Peyer's patch (tissue), 4 donors: Measurements from ENCODE around the gene ARCN1. TPM values are rescaled to one million over a fixed set of nuclear protein-coding genes. Genes with fewer than 3 reads are reported as not detected.

Source experiments
- DNase-seq, 3 donors: peaks; one replicate each; pipeline ENCODE4 v3.0.0-alpha.2; 2017 to 2019
- H3K27ac ChIP-seq, 4 donors: fragments of 200-600 bp; sonication (generic); one replicate each; pipeline ENCODE4 v1.5.1; 2016 to 2019
- H3K27me3 ChIP-seq, 2 donors: fragments of 200-600 bp; sonication (generic); one replicate each; pipeline ENCODE4 v1.5.1; 2019
- H3K36me3 ChIP-seq, 3 donors: fragments of 200-600 bp; sonication (generic); one replicate each; pipeline ENCODE4 v1.5.1; 2016 to 2019
- H3K4me1 ChIP-seq, 4 donors: fragments of 200-600 bp; sonication (generic); one replicate each; pipeline ENCODE4 v1.5.1; 2016 to 2019
- H3K4me3 ChIP-seq, 4 donors: fragments of 200-600 bp; sonication (generic); 1 replicate in 3 of 4; 2 replicates in 1 of 4; pipeline ENCODE4 v1.5.1; 2016 to 2019; ENCODE audit warnings: mild to moderate bottlenecking in 1 of 4
- H3K9me3 ChIP-seq, 4 donors: fragments of 200-600 bp; sonication (generic); one replicate each; pipeline ENCODE4 v1.5.1; 2016 to 2019; ENCODE audit warnings: mild to moderate bottlenecking in 1 of 4
- CTCF ChIP-seq, 6 experiments: fragments of 450-650 bp in 4 of 6; fragments of 200-600 bp in 2 of 6; sonication (generic) in 1 of 6; IDR thresholded peaks; one replicate each; pipeline ENCODE4 v1.5.1; 2017 to 2019; ENCODE audit warnings: antibody characterized with exemption in 6 of 6, mild to moderate bottlenecking in 3 of 6, moderate library complexity in 1 of 6
- POLR2A ChIP-seq, 2 donors: fragments of 450-650 bp; IDR thresholded peaks; one replicate each; pipeline ENCODE4 v1.5.1; 2017; ENCODE audit warnings: antibody characterized with exemption in 2 of 2, mild to moderate bottlenecking in 2 of 2, moderate library complexity in 2 of 2
- total RNA-seq, 4 donors: library from RNA; depleted of rRNA; stranded (reverse); fragments of >200 nt; gene quantifications; one replicate each; pipeline ENCODE4 v1.1.0, GENCODE V29; 2016

ARCN1 gene
- total RNA-seq, 4 donors from 2014 or later, result 54.5 to 116 (median 91.0) TPM

GRCh38 chr11:118635642-118636041 is 63.4 kb downstream of the ARCN1 start:
- Histone ChIP-seq H3K27ac (peak overlapping the region in 1 of 4 donors; percentile 46), H3K36me3 (peaks cover 0 to 8% (median 0%) of the 10 kb centered on the region in 3 donors), H3K4me3 (no peak overlapping the region), H3K4me1 (peaks cover 0 to 60% (median 4%) of the 10 kb centered on the region in 4 donors), H3K27me3 (no peaks in the 10 kb centered on the region), H3K9me3 (no peaks in the 10 kb centered on the region)
- TF ChIP-seq POLR2A (IDR thresholded peaks at IDR 0.05) (no peak), CTCF (IDR thresholded peaks at IDR 0.05) (no peak)
- DNase-seq, result no peak

- Histone ChIP-seq H3K27me3 (no peaks in the 10 kb centered on the region), H3K9me3 (no peaks in the 10 kb centered on the region), H3K4me3 (no peak overlapping the region), H3K36me3 (peaks cover 0 to 8% (median 0%) of the 10 kb centered on the region in 3 donors), H3K27ac (no peak overlapping the region), H3K4me1 (peaks cover 0 to 59% (median 5%) of the 10 kb centered on the region in 4 donors)
- DNase-seq, result no peak
- TF ChIP-seq POLR2A (IDR thresholded peaks at IDR 0.05), result no peak
- TF ChIP-seq CTCF (IDR thresholded peaks at IDR 0.05), result no peak
These were observed 64.5 kb downstream of the ARCN1 start for GRCh38 chr11:118636569-118637290.

GRCh38 chr11:118638726-118639125 is 66.5 kb downstream of the ARCN1 start:
- peaks cover 0 to 46% (median 6%) of the 10 kb centered on the region in 4 donors for H3K4me1 ChIP-seq
- peaks cover 0 to 21% (median 0%) of the 10 kb centered on the region in 3 donors for H3K36me3 ChIP-seq
- H3K9me3 ChIP-seq, result no peaks in the 10 kb centered on the region
- H3K4me3 ChIP-seq, result no peak overlapping the region
- TF ChIP-seq POLR2A (IDR thresholded peaks at IDR 0.05), result no peak
- no peak for TF ChIP-seq CTCF (IDR thresholded peaks at IDR 0.05)
- no peaks in the 10 kb centered on the region for H3K27me3 ChIP-seq
- H3K27ac ChIP-seq, result no peak overlapping the region
- no peak for DNase-seq

- no peak overlapping the region for H3K27ac ChIP-seq
- H3K27me3 ChIP-seq, result no peaks in the 10 kb centered on the region
- peaks cover 0 to 34% (median 3%) of the 10 kb centered on the region in 4 donors for H3K4me1 ChIP-seq
- H3K4me3 ChIP-seq, result no peak overlapping the region
- no peak for TF ChIP-seq CTCF (IDR thresholded peaks at IDR 0.05)
- no peak for TF ChIP-seq POLR2A (IDR thresholded peaks at IDR 0.05)
- DNase-seq, result no peak
- H3K9me3 ChIP-seq, result no peaks in the 10 kb centered on the region
- H3K36me3 ChIP-seq, result peaks cover 0 to 32% (median 0%) of the 10 kb centered on the region in 3 donors
These were observed 67.7 kb downstream of the ARCN1 start for GRCh38 chr11:118639899-118640298.

- no peak for TF ChIP-seq POLR2A (IDR thresholded peaks at IDR 0.05)
- peak in 3 of 6 experiments; percentile 26 to 42 (median 39) for TF ChIP-seq CTCF (IDR thresholded peaks at IDR 0.05)
- Histone ChIP-seq H3K4me3 (no peak overlapping the region), H3K27ac (peak overlapping the region in 2 of 4 donors; percentile 57 to 73), H3K27me3 (no peaks in the 10 kb centered on the region), H3K36me3 (peaks cover 0 to 38% (median 0%) of the 10 kb centered on the region in 3 donors), H3K4me1 (peaks cover 0 to 28% (median 1%) of the 10 kb centered on the region in 4 donors), H3K9me3 (no peaks in the 10 kb centered on the region)
- no peak for DNase-seq
These were observed 68.3 kb downstream of the ARCN1 start for GRCh38 chr11:118640332-118641154.
